ENCODE data around the gene MAL. TPM values are rescaled to one million over a fixed set of nuclear protein-coding genes. Genes with fewer than 3 reads are reported as not detected.

Gene MAL
- total and polyA plus RNA-seq, 2 of the 13 experiments (the other 11 are each of a cell fraction or from before 2014, with no cell fraction given): not detected

DNA sequence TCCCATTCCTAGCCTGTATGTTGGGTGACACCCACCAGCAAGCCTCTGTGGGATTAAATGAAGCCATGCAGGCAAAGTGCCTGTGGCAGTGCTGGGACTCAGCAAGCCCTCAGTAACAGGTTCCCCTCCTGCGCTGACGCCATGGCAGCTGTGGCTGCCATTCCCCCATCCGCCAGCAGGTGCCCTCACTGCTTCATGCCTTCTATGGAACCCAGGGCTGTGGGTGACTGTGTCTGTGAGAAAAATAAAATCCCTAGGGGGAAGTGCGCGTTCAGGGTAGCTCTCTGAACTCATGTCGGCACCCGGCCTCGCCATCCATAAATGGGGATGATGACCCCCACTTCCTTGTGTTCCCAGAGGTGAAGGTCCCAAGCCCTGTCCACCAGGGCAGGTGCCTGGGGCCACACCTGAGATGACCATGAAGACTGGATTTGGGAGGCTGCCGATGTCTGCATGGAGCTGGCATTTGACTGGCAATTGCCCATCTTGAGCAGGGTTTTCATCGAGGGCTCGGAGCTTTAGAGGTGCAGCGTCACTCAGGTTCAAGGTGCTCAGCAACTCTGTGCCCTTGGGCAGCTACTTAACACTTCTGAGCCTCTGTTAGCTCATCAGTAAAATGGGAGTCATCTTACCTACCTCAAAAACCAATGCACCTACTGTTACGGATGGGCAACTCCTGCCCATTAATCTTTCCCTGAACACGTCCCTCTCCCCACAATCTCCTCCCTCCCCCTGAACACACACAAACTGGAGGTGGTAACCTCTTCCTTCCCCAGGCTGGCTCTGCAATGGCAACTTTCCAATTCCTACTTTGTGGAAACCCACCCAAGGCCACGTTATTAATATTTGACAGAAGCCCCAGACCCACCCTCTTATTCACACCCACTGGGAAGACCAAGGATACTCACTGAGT is 2.9 kb upstream of the MAL start (continued):
- TF ChIP-seq MEIS2 (CRISPR knock-in tag; IDR thresholded peaks at IDR 0.05) (no peak), MTF2 (CRISPR knock-in tag; IDR thresholded peaks at IDR 0.05; ENCODE audit: borderline replicate concordance) (peak; percentile 59; the same call in 1 of the 2 replicates), YY1 (IDR thresholded peaks at IDR 0.05; ENCODE audit: insufficient read depth, insufficient replicate concordance, low read depth, low read length) (peak; percentile 52), BORCS8-MEF2B (CRISPR knock-in tag; IDR thresholded peaks at IDR 0.05) (peak; percentile 78; the same call in 1 of the 2 replicates), ARHGAP35 (CRISPR knock-in tag; IDR thresholded peaks at IDR 0.05; ENCODE audit: borderline replicate concordance) (0 out of 2 replicates have a peak, but pooled peaks have one; percentile 61), ZNF569 (CRISPR knock-in tag; IDR thresholded peaks at IDR 0.05; ENCODE audit: borderline replicate concordance) (no peak), ZNF670 (CRISPR knock-in tag; IDR thresholded peaks at IDR 0.05; ENCODE audit: borderline replicate concordance) (no peak), MEF2D (CRISPR knock-in tag; IDR thresholded peaks at IDR 0.05) (0 out of 2 replicates have a peak, but pooled peaks have one; percentile 48), FOSL2 (CRISPR knock-in tag; IDR thresholded peaks at IDR 0.05) (peak; percentile 8; the same call in 1 of the 2 replicates), ZNF331 (CRISPR knock-in tag; IDR thresholded peaks at IDR 0.05) (0 out of 2 replicates have a peak, but pooled peaks have one; percentile 22), ZNF543 (CRISPR knock-in tag; IDR thresholded peaks at IDR 0.05) (0 out of 2 replicates have a peak, but pooled peaks have one; percentile 21), SALL1 (CRISPR knock-in tag; IDR thresholded peaks at IDR 0.05) (peak; percentile 55; the same call in 1 of the 2 replicates), REPIN1 (CRISPR knock-in tag; IDR thresholded peaks at IDR 0.05; ENCODE audit: borderline replicate concordance, low read depth) (0 out of 2 replicates have a peak, but pooled peaks have one; percentile 29), ZNF225 (CRISPR knock-in tag; IDR thresholded peaks at IDR 0.05) (peak; percentile 63; the same call in 1 of the 2 replicates), ZSCAN30 (CRISPR knock-in tag; IDR thresholded peaks at IDR 0.05) (no peak), ZNF883 (CRISPR knock-in tag; IDR thresholded peaks at IDR 0.05; ENCODE audit: not compliant biosample characterization) (peak; percentile 56)
- TF ChIP-seq, protein P1, sequence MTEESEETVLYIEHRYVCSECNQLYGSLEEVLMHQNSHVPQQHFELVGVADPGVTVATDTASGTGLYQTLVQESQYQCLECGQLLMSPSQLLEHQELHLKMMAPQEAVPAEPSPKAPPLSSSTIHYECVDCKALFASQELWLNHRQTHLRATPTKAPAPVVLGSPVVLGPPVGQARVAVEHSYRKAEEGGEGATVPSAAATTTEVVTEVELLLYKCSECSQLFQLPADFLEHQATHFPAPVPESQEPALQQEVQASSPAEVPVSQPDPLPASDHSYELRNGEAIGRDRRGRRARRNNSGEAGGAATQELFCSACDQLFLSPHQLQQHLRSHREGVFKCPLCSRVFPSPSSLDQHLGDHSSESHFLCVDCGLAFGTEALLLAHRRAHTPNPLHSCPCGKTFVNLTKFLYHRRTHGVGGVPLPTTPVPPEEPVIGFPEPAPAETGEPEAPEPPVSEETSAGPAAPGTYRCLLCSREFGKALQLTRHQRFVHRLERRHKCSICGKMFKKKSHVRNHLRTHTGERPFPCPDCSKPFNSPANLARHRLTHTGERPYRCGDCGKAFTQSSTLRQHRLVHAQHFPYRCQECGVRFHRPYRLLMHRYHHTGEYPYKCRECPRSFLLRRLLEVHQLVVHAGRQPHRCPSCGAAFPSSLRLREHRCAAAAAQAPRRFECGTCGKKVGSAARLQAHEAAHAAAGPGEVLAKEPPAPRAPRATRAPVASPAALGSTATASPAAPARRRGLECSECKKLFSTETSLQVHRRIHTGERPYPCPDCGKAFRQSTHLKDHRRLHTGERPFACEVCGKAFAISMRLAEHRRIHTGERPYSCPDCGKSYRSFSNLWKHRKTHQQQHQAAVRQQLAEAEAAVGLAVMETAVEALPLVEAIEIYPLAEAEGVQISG (CRISPR knock-in tag; IDR thresholded peaks at IDR 0.05): peak; percentile 17; the same call in 1 of the 2 replicates
- TF ChIP-seq, protein P2, sequence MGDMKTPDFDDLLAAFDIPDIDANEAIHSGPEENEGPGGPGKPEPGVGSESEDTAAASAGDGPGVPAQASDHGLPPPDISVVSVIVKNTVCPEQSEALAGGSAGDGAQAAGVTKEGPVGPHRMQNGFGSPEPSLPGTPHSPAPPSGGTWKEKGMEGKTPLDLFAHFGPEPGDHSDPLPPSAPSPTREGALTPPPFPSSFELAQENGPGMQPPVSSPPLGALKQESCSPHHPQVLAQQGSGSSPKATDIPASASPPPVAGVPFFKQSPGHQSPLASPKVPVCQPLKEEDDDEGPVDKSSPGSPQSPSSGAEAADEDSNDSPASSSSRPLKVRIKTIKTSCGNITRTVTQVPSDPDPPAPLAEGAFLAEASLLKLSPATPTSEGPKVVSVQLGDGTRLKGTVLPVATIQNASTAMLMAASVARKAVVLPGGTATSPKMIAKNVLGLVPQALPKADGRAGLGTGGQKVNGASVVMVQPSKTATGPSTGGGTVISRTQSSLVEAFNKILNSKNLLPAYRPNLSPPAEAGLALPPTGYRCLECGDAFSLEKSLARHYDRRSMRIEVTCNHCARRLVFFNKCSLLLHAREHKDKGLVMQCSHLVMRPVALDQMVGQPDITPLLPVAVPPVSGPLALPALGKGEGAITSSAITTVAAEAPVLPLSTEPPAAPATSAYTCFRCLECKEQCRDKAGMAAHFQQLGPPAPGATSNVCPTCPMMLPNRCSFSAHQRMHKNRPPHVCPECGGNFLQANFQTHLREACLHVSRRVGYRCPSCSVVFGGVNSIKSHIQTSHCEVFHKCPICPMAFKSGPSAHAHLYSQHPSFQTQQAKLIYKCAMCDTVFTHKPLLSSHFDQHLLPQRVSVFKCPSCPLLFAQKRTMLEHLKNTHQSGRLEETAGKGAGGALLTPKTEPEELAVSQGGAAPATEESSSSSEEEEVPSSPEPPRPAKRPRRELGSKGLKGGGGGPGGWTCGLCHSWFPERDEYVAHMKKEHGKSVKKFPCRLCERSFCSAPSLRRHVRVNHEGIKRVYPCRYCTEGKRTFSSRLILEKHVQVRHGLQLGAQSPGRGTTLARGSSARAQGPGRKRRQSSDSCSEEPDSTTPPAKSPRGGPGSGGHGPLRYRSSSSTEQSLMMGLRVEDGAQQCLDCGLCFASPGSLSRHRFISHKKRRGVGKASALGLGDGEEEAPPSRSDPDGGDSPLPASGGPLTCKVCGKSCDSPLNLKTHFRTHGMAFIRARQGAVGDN (CRISPR knock-in tag; IDR thresholded peaks at IDR 0.05): peak; percentile 17; the same call in 1 of the 2 replicates
- TF ChIP-seq, protein P3, sequence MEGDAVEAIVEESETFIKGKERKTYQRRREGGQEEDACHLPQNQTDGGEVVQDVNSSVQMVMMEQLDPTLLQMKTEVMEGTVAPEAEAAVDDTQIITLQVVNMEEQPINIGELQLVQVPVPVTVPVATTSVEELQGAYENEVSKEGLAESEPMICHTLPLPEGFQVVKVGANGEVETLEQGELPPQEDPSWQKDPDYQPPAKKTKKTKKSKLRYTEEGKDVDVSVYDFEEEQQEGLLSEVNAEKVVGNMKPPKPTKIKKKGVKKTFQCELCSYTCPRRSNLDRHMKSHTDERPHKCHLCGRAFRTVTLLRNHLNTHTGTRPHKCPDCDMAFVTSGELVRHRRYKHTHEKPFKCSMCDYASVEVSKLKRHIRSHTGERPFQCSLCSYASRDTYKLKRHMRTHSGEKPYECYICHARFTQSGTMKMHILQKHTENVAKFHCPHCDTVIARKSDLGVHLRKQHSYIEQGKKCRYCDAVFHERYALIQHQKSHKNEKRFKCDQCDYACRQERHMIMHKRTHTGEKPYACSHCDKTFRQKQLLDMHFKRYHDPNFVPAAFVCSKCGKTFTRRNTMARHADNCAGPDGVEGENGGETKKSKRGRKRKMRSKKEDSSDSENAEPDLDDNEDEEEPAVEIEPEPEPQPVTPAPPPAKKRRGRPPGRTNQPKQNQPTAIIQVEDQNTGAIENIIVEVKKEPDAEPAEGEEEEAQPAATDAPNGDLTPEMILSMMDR (CRISPR knock-in tag; IDR thresholded peaks at IDR 0.05): peak; percentile 97

Measured in HepG2 (cell line).